WTC11 (cell line): ENCODE measurements around the gene PRKAG2. TPM values are rescaled to one million over a fixed set of nuclear protein-coding genes. Genes with fewer than 3 reads are reported as not detected.
A peak's percentile ranks its signal among the peaks of the same experiment; 100 is the strongest.
"Not testable (repeated sequence)": the region's sequence is repeated elsewhere in the genome, so short reads cannot be mapped to it uniquely, and the experiment has no call there.

ENCODE experiments used
- ATAC-seq: fragments of 200-7000 bp; cut with Tn5 transposase; 2 replicates; pipeline ENCODE4 v1.10.0; 2021; ENCODE audit warnings: mild to moderate bottlenecking, moderate library complexity
- CTCF ChIA-PET: fragments of 300-600 bp; sonication (Branson Sonifier 250); formaldehyde crosslinking; loops from one replicate; lab custom pipeline; 2021; ENCODE audit warnings: antibody characterized with exemption; lab: Charles Lee
- POLR2A ChIA-PET: fragments of 350-600 bp; sonication (Branson Sonifier 250); formaldehyde crosslinking; loops from one replicate; lab custom pipeline; 2021; ENCODE audit warnings: antibody characterized with exemption; lab: Charles Lee
- DNase-seq: peaks from one replicate; pipeline ENCODE4 v3.0.0; 2021; ENCODE audit warnings: low spot score
- H3K27ac Mint-ChIP-seq: 2 replicates; pipeline ENCODE4 v1.8.0; 2021; ENCODE audit warnings: mixed read lengths
- H3K27me3 Mint-ChIP-seq: 2 replicates; pipeline ENCODE4 v1.8.0; 2021; ENCODE audit warnings: low read depth, mild to moderate bottlenecking, moderate library complexity, mixed read lengths
- H3K36me3 Mint-ChIP-seq: 2 replicates; pipeline ENCODE4 v1.8.0; 2021; ENCODE audit warnings: mixed read lengths
- H3K4me1 Mint-ChIP-seq: 2 replicates; pipeline ENCODE4 v1.8.0; 2022; ENCODE audit warnings: mixed read lengths
- H3K4me3 Mint-ChIP-seq: 2 replicates; pipeline ENCODE4 v1.8.0; 2021; ENCODE audit warnings: mild to moderate bottlenecking, moderate library complexity, mixed read lengths
- H3K9me3 Mint-ChIP-seq: 2 replicates; pipeline ENCODE4 v1.8.0; 2021; ENCODE audit warnings: mixed read lengths
- FOXJ3 ChIP-seq: sonication (generic); formaldehyde crosslinking; IDR thresholded peaks from 2 replicates; pipeline ENCODE4 v1.9.0; 2021; ENCODE audit warnings: missing genetic modification reagents, mild to moderate bottlenecking, borderline replicate concordance
- FOXP1 ChIP-seq: sonication (generic); formaldehyde crosslinking; IDR thresholded peaks from 2 replicates; pipeline ENCODE4 v1.8.0; 2022; ENCODE audit warnings: missing genetic modification reagents, mild to moderate bottlenecking, moderate library complexity, borderline replicate concordance
- FOXP4 ChIP-seq: sonication (generic); formaldehyde crosslinking; IDR thresholded peaks from 2 replicates; pipeline ENCODE4 v1.8.0; 2022; ENCODE audit warnings: mild to moderate bottlenecking, missing genetic modification reagents
- MYBL2 ChIP-seq: sonication (generic); formaldehyde crosslinking; IDR thresholded peaks from 2 replicates; pipeline ENCODE4 v1.8.1; 2023; ENCODE audit warnings: mild to moderate bottlenecking, moderate library complexity, missing genetic modification reagents
- TEAD1 ChIP-seq: sonication (generic); formaldehyde crosslinking; IDR thresholded peaks from 2 replicates; pipeline ENCODE4 v1.8.0; 2022; ENCODE audit warnings: mild to moderate bottlenecking, missing genetic modification reagents
- ZBTB21 ChIP-seq: sonication (generic); formaldehyde crosslinking; IDR thresholded peaks from 2 replicates; pipeline ENCODE4 v1.8.1; 2023; ENCODE audit warnings: mild to moderate bottlenecking, missing genetic modification reagents, borderline replicate concordance
- ZNF281 ChIP-seq: sonication (generic); formaldehyde crosslinking; IDR thresholded peaks from 2 replicates; pipeline ENCODE4 v1.8.0; 2023; ENCODE audit warnings: mild to moderate bottlenecking, missing genetic modification reagents
- ZNF317 ChIP-seq: sonication (generic); formaldehyde crosslinking; IDR thresholded peaks from 2 replicates; pipeline ENCODE4 v1.8.1; 2023; ENCODE audit warnings: low read depth, mild to moderate bottlenecking, moderate library complexity, missing genetic modification reagents, borderline replicate concordance
- total RNA-seq: library from RNA; stranded (reverse); gene quantifications from 3 replicates; pipeline ENCODE4 v1.2.3, GENCODE V29; 2021
- TF ChIP-seq, protein P1 (sequence below): sonication (generic); formaldehyde crosslinking; IDR thresholded peaks from 2 replicates; pipeline ENCODE4 v1.8.0; 2023; ENCODE audit warnings: missing genetic modification reagents, mild to moderate bottlenecking, borderline replicate concordance
- TF ChIP-seq, protein P2 (sequence below): fragments of 250-450 bp; sonication (Bioruptor Pico); conservative IDR thresholded peaks from 2 replicates; pipeline ENCODE4 v1.9.0; 2021; ENCODE audit warnings: mild to moderate bottlenecking

Gene PRKAG2
- total RNA-seq, 1 experiment from 2014 or later: 20.3 TPM

DNA sequence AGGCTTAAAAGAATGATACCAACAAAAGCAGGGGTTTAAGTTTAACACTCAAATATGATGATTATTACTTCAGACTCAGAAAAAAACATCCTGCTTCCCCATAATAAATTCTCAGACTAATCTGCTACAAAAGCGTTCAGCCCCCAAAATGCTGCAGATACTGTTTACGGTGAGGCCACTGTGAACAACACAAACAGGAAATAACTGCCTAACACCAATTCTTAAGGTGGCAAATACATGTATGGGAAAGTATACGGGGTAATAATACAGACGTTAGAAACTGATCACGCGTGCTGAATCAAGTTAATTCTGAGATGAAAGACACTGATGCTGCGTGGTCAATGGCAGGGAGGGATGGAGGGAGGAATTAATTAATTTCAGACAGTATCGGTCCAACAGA is 295.2 kb downstream of the PRKAG2 start (continued):
- TF ChIP-seq, protein P1, sequence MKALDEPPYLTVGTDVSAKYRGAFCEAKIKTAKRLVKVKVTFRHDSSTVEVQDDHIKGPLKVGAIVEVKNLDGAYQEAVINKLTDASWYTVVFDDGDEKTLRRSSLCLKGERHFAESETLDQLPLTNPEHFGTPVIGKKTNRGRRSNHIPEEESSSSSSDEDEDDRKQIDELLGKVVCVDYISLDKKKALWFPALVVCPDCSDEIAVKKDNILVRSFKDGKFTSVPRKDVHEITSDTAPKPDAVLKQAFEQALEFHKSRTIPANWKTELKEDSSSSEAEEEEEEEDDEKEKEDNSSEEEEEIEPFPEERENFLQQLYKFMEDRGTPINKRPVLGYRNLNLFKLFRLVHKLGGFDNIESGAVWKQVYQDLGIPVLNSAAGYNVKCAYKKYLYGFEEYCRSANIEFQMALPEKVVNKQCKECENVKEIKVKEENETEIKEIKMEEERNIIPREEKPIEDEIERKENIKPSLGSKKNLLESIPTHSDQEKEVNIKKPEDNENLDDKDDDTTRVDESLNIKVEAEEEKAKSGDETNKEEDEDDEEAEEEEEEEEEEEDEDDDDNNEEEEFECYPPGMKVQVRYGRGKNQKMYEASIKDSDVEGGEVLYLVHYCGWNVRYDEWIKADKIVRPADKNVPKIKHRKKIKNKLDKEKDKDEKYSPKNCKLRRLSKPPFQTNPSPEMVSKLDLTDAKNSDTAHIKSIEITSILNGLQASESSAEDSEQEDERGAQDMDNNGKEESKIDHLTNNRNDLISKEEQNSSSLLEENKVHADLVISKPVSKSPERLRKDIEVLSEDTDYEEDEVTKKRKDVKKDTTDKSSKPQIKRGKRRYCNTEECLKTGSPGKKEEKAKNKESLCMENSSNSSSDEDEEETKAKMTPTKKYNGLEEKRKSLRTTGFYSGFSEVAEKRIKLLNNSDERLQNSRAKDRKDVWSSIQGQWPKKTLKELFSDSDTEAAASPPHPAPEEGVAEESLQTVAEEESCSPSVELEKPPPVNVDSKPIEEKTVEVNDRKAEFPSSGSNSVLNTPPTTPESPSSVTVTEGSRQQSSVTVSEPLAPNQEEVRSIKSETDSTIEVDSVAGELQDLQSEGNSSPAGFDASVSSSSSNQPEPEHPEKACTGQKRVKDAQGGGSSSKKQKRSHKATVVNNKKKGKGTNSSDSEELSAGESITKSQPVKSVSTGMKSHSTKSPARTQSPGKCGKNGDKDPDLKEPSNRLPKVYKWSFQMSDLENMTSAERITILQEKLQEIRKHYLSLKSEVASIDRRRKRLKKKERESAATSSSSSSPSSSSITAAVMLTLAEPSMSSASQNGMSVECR (CRISPR knock-in tag): no peak
- TF ChIP-seq FOXJ3 (no peak), TEAD1 (CRISPR knock-in tag) (no peak), ZNF317 (CRISPR knock-in tag) (no peak)

DNA sequence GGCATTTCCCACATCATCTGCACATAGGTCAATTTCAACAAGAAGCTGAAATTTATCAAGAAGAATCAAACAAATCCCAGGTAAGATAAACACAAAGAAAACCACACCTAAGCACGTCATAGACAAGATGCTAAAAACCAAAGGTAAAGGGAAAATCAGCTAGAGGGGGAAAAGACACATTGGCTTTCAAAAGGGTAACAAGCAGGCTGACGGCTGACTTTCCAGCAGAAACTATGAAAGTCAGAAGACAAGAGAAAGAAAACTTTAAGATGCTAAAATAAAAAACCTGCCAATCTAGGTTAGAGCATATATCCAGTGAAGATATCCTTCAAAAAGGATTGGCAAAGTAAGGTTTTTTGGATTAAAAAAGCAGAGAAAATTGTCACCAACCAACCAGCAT is 297.3 kb downstream of the PRKAG2 start:
- Mint-ChIP-seq H3K4me1 (no peaks in the 10 kb centered on the region), H3K27me3 (no peaks in the 10 kb centered on the region), H3K36me3 (peaks cover 22% of the 10 kb centered on the region), H3K9me3 (peaks cover 23% of the 10 kb centered on the region), H3K27ac (no peak overlapping the region), H3K4me3 (no peak overlapping the region)
- ChIA-PET POLR2A (no interaction called here), CTCF (no interaction called here)
- DNase-seq (no peak), ATAC-seq (no peak)
- TF ChIP-seq FOXP4 (CRISPR knock-in tag) (no peak), FOXP1 (no peak), ZNF317 (CRISPR knock-in tag) (peak; percentile 98), ZNF281 (CRISPR knock-in tag) (no peak), MYBL2 (no peak)
- TF ChIP-seq, protein P2, sequence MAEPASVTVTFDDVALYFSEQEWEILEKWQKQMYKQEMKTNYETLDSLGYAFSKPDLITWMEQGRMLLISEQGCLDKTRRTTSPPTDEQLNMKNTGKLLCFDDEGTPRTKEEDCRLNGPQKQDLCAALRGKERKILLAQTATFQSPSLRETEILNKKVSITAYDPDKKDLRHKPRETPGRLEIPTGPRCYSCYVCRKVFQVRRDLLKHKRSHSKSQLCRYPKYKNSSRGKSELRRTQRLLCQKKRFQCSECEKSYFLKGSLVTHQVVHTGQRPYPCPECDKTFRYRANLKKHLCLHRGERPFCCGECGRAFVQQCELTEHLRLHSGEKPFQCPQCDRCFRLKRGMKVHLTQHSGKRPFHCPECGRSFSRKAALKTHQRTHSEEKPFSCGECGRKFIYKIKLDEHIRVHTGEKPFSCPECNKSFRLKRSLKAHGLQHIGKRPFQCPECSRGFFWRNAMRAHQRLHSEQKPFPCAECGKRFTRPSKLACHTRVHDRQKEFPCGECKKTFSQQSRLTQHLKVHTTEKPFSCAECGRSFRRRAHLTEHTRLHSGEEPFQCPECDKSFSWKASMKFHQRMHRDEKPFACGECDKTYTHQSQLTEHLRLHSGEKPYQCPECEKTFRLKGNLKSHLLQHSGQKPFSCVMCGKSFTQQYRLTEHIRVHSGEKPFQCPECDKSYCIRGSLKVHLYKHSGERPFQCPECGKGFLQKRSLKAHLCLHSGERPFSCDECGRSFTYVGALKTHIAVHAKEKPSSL (CRISPR knock-in tag): no peak

GRCh38 chr7:151575410-151575809 is 301.5 kb downstream of the PRKAG2 start:
- no peak overlapping the region for H3K27ac Mint-ChIP-seq
- H3K27me3 Mint-ChIP-seq: no peaks in the 10 kb centered on the region
- no peak for TF ChIP-seq ZBTB21 (CRISPR knock-in tag)
- TF ChIP-seq, protein P2 (CRISPR knock-in tag): no peak
- ATAC-seq (no peak), DNase-seq (no peak)
- CTCF ChIA-PET: interaction anchor here (2.4 kb wide), 1 partner anchor 184 kb away, joined by 13 read pairs; no protein-coding TSS in a partner anchor
- peaks cover 17% of the 10 kb centered on the region for H3K9me3 Mint-ChIP-seq
- H3K4me3 Mint-ChIP-seq: no peak overlapping the region
- no peaks in the 10 kb centered on the region for H3K4me1 Mint-ChIP-seq
- H3K36me3 Mint-ChIP-seq: peaks cover 19% of the 10 kb centered on the region
- POLR2A ChIA-PET: no interaction called here

DNA sequence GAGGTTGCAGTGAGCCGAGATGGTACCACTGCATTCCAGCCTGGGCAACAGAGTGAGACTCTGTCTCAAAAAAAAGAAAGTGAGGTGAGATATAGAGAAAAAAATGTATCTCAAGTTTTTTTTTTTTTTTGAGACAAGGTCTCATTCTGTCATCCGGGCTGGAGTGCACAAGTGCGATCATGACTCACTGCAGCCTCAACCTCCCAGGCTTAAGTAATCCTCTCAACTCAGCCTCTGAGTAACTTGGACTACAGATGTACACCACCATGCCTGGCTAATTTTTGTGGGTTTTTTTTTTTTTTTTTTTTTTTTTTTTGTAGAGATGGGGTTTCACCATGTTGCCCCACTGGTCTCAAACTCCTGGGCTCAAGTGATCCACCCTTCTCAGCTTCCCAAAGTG is 303.9 kb downstream of the PRKAG2 start:
- peaks cover 12% of the 10 kb centered on the region for H3K4me1 Mint-ChIP-seq
- H3K4me3 Mint-ChIP-seq, DNase-seq, H3K36me3 Mint-ChIP-seq, POLR2A ChIA-PET, H3K9me3 Mint-ChIP-seq, ATAC-seq, H3K27me3 Mint-ChIP-seq, H3K27ac Mint-ChIP-seq: not testable (repeated sequence)
- CTCF ChIA-PET: interaction anchor here (0.8 to 0.9 kb wide), 2 partner anchors 47 to 186 kb away, joined by 3 read pairs; no protein-coding TSS in a partner anchor
